ENCODE data around the gene KIAA0232.
"Not testable (repeated sequence)": the region's sequence is repeated elsewhere in the genome, so short reads cannot be mapped to it uniquely, and the experiment has no call there.

KIAA0232 gene

GRCh38 chr4:6755088-6755753, 27.3 kb upstream of the KIAA0232 start:
- no peak for DNase-seq

GRCh38 chr4:6756345-6756744, 26.2 kb upstream of the KIAA0232 start:
- DNase-seq: not testable (repeated sequence)

DNA sequence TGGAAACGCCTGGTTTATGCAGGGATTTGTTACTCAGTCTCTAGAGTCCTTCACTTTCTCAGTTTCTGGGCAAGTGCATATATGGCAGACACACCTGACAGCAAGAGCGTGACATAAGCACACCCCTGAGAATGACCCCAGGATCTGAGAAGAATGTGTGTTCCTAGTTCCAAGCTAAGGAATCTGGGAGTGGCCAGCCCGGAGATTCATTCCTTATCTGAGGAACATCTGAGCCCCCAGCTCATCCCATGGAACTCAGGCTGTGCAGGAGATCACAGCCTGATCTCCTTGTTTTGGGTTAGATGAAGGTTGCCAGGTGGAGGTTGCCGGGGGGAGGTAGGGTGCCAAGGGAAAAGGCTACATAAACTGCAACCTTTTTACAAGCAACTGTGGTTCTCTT, 23.8 kb upstream of the KIAA0232 start:
- DNase-seq: no peak

- no peak for DNase-seq
Measured at GRCh38 chr4:6760865-6761264, 21.7 kb upstream of the KIAA0232 start.

GRCh38 chr4:6761649-6762615, 20.6 kb upstream of the KIAA0232 start:
- no peak for DNase-seq

DNA sequence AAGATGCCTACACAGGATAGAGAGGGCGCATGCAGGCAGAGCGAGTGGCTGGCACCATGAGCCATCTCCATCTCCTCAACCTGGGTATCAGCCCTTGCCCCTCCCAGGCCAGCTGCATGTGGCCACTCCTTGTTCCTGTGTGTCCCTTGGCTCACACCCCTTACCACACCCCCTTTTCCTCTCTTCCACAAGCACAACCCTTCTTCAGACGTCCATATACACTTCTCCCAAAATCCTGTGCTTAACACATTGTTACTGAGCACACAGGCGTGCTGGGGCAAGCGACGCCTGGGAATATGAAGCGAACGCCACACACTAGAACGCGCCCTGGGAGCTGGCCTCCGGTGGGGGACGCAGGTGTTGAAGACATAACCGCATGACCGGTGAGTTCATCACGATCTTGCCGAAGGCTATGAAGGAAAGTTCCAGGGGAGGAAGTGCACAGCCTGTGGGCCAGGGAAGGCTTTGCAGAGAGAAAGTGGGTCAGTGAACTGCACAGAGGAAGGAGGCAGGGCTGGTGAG, 19.1 kb upstream of the KIAA0232 start:
- peak in 1 of 2 experiments; percentile 10 for DNase-seq

GRCh38 chr4:6764976-6765620, 17.4 kb upstream of the KIAA0232 start:
- DNase-seq: no peak

- no peak for DNase-seq
Measured at GRCh38 chr4:6765703-6766102, 16.8 kb upstream of the KIAA0232 start.

GRCh38 chr4:6767386-6767747, 15.2 kb upstream of the KIAA0232 start:
- DNase-seq: no peak

GRCh38 chr4:6767748-6768538, 14.6 kb upstream of the KIAA0232 start:
- DNase-seq: no peak

DNA sequence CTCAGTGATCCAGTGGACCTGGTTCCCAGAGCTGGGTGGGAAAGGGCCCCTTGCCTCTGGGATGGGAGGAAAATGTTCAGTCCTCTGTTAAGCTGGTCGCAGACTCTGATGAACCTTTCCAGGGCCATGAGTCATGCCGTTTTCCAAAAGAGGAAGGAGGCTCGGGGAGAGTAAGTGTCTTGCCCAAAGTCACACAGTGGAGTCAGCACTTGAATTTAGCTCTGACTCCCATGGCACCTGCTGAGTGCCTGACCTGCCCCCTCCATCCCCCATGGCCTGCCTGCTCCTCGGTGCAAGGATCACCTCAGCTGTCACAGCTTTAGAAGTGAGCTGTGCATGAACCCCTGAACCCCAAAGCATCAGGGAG, 14.0 kb upstream of the KIAA0232 start:
- no peak for DNase-seq

DNA sequence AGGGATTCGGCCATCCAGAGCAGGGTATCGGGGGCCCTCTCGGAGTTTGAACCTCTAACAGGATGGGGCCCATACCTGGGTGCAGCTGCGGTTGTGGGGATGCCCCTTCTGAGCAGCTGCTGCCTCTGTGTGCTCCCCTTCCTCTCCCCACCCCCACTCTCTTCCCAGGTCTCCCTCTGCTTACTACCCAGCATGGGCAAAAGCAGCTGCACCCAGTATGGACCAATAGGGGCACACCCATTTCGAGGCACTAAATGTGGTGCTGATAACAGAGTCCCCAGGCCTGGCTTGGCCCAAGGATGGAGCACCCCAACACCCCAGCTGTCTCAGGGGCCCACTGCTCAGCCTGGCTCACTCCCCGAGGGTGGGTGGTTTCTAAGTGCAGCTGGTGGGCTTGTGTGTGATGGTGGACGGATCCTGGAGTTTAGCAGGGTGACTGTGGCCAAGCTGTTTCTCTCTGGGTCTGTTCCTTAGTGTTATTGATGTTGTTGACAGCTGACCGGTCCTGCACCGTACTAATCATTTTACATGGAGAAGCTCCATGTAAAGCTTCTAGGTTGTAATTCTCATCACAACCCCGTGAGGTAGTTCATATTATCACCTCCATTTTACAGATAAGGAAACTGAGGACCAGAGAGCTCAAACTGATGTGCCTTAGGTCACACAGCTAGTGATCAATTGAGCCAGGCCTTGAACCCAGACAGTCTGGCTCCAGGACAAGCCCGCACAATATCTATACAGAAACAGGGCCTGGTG, 13.1 kb upstream of the KIAA0232 start:
- no peak for DNase-seq

- DNase-seq: no peak
Measured at GRCh38 chr4:6769989-6770420, 12.5 kb upstream of the KIAA0232 start.

- DNase-seq: no peak
Measured at GRCh38 chr4:6770581-6771228, 11.8 kb upstream of the KIAA0232 start.

GRCh38 chr4:6771229-6771671, 11.3 kb upstream of the KIAA0232 start:
- no peak for DNase-seq

- peak in 1 of 2 experiments; percentile 28 for DNase-seq
Measured at GRCh38 chr4:6772223-6772928, 10.2 kb upstream of the KIAA0232 start.

GRCh38 chr4:6773106-6773505, 9.4 kb upstream of the KIAA0232 start:
- DNase-seq: no peak

- DNase-seq: no peak
Measured at GRCh38 chr4:6773616-6774540, 8.6 kb upstream of the KIAA0232 start.

- no peak for DNase-seq
Measured at GRCh38 chr4:6775746-6776145, 6.8 kb upstream of the KIAA0232 start.
